WTC11 (cell line): ENCODE measurements around the gene GPD1L. TPM values are rescaled to one million over a fixed set of nuclear protein-coding genes. Genes with fewer than 3 reads are reported as not detected.

Experiments
- ATAC-seq: fragments of 200-7000 bp; cut with Tn5 transposase; 2 replicates; pipeline ENCODE4 v1.10.0; 2021; ENCODE audit warnings: mild to moderate bottlenecking, moderate library complexity
- CTCF ChIA-PET: fragments of 300-600 bp; sonication (Branson Sonifier 250); formaldehyde crosslinking; loops from one replicate; lab custom pipeline; 2021; ENCODE audit warnings: antibody characterized with exemption; lab: Charles Lee
- POLR2A ChIA-PET: fragments of 350-600 bp; sonication (Branson Sonifier 250); formaldehyde crosslinking; loops from one replicate; lab custom pipeline; 2021; ENCODE audit warnings: antibody characterized with exemption; lab: Charles Lee
- DNase-seq: peaks from one replicate; pipeline ENCODE4 v3.0.0; 2021; ENCODE audit warnings: low spot score
- H3K27ac Mint-ChIP-seq: 2 replicates; pipeline ENCODE4 v1.8.0; 2021; ENCODE audit warnings: mixed read lengths
- H3K27me3 Mint-ChIP-seq: 2 replicates; pipeline ENCODE4 v1.8.0; 2021; ENCODE audit warnings: low read depth, mild to moderate bottlenecking, moderate library complexity, mixed read lengths
- H3K36me3 Mint-ChIP-seq: 2 replicates; pipeline ENCODE4 v1.8.0; 2021; ENCODE audit warnings: mixed read lengths
- H3K4me1 Mint-ChIP-seq: 2 replicates; pipeline ENCODE4 v1.8.0; 2022; ENCODE audit warnings: mixed read lengths
- H3K4me3 Mint-ChIP-seq: 2 replicates; pipeline ENCODE4 v1.8.0; 2021; ENCODE audit warnings: mild to moderate bottlenecking, moderate library complexity, mixed read lengths
- H3K9me3 Mint-ChIP-seq: 2 replicates; pipeline ENCODE4 v1.8.0; 2021; ENCODE audit warnings: mixed read lengths
- AFF4 ChIP-seq: sonication (generic); formaldehyde crosslinking; IDR thresholded peaks from 2 replicates; pipeline ENCODE4 v1.8.1; 2023; ENCODE audit warnings: mild to moderate bottlenecking, missing genetic modification reagents, borderline replicate concordance
- EMX1 ChIP-seq: fragments of 250-450 bp; sonication (Bioruptor Pico); IDR thresholded peaks from 2 replicates; pipeline ENCODE4 v1.8.0; 2021; ENCODE audit warnings: mild to moderate bottlenecking
- FOXJ3 ChIP-seq: sonication (generic); formaldehyde crosslinking; IDR thresholded peaks from 2 replicates; pipeline ENCODE4 v1.9.0; 2021; ENCODE audit warnings: missing genetic modification reagents, mild to moderate bottlenecking, borderline replicate concordance
- GTF2I ChIP-seq: fragments of 250-450 bp; sonication (Bioruptor Pico); conservative IDR thresholded peaks from 2 replicates; pipeline ENCODE4 v1.4.0; 2021; ENCODE audit warnings: mild to moderate bottlenecking
- HMGA2 ChIP-seq: fragments of 250-450 bp; sonication (Bioruptor Pico); IDR thresholded peaks from 2 replicates; pipeline ENCODE4 v1.4.0; 2021; ENCODE audit warnings: mild to moderate bottlenecking, moderate library complexity
- MXD4 ChIP-seq: fragments of 250-450 bp; sonication (Bioruptor Pico); IDR thresholded peaks from 2 replicates; pipeline ENCODE4 v1.8.0; 2021; ENCODE audit warnings: mild to moderate bottlenecking, moderate library complexity, borderline replicate concordance
- NFYB ChIP-seq: sonication (generic); formaldehyde crosslinking; conservative IDR thresholded peaks from 2 replicates; pipeline ENCODE4 v1.8.0; 2022; ENCODE audit warnings: low read depth, missing genetic modification reagents
- OVOL2 ChIP-seq: fragments of 250-450 bp; sonication (Bioruptor Pico); IDR thresholded peaks from 2 replicates; pipeline ENCODE4 v1.9.0; 2021; ENCODE audit warnings: mild to moderate bottlenecking, borderline replicate concordance
- SMAD4 ChIP-seq: sonication (generic); formaldehyde crosslinking; IDR thresholded peaks from 2 replicates; pipeline ENCODE4 v1.8.0; 2022; ENCODE audit warnings: mild to moderate bottlenecking, missing genetic modification reagents
- SP1 ChIP-seq: sonication (generic); formaldehyde crosslinking; conservative IDR thresholded peaks from 2 replicates; pipeline ENCODE4 v1.8.1; 2022; ENCODE audit warnings: missing genetic modification reagents
- STAT6 ChIP-seq: sonication (generic); formaldehyde crosslinking; conservative IDR thresholded peaks from 2 replicates; pipeline ENCODE4 v1.8.1; 2023; ENCODE audit warnings: mild to moderate bottlenecking, low read depth, missing genetic modification reagents, moderate library complexity
- TEAD1 ChIP-seq: sonication (generic); formaldehyde crosslinking; IDR thresholded peaks from 2 replicates; pipeline ENCODE4 v1.8.0; 2022; ENCODE audit warnings: mild to moderate bottlenecking, missing genetic modification reagents
- TEAD4 ChIP-seq: sonication (generic); formaldehyde crosslinking; IDR thresholded peaks from 2 replicates; pipeline ENCODE4 v1.8.0; 2022; ENCODE audit warnings: mild to moderate bottlenecking, missing genetic modification reagents
- TP53 ChIP-seq: sonication (generic); formaldehyde crosslinking; IDR thresholded peaks from 2 replicates; pipeline ENCODE4 v1.8.1; 2023; ENCODE audit warnings: mild to moderate bottlenecking, missing genetic modification reagents
- ZBTB21 ChIP-seq: sonication (generic); formaldehyde crosslinking; IDR thresholded peaks from 2 replicates; pipeline ENCODE4 v1.8.1; 2023; ENCODE audit warnings: mild to moderate bottlenecking, missing genetic modification reagents, borderline replicate concordance
- ZNF138 ChIP-seq: sonication (generic); formaldehyde crosslinking; conservative IDR thresholded peaks from 2 replicates; pipeline ENCODE4 v1.8.1; 2022; ENCODE audit warnings: mild to moderate bottlenecking, moderate library complexity, missing genetic modification reagents
- ZNF232 ChIP-seq: sonication (generic); formaldehyde crosslinking; IDR thresholded peaks from 2 replicates; pipeline ENCODE4 v1.8.0; 2022; ENCODE audit warnings: mild to moderate bottlenecking, missing genetic modification reagents
- ZNF317 ChIP-seq: sonication (generic); formaldehyde crosslinking; IDR thresholded peaks from 2 replicates; pipeline ENCODE4 v1.8.1; 2023; ENCODE audit warnings: low read depth, mild to moderate bottlenecking, moderate library complexity, missing genetic modification reagents, borderline replicate concordance
- ZNF396 ChIP-seq: fragments of 250-450 bp; sonication (Bioruptor Pico); IDR thresholded peaks from 2 replicates; pipeline ENCODE4 v1.8.0; 2021; ENCODE audit warnings: mild to moderate bottlenecking, moderate library complexity, borderline replicate concordance
- ZNF671 ChIP-seq: fragments of 250-450 bp; sonication (Bioruptor Pico); IDR thresholded peaks from 2 replicates; pipeline ENCODE4 v1.8.0; 2021; ENCODE audit warnings: mild to moderate bottlenecking
- total RNA-seq: library from RNA; stranded (reverse); gene quantifications from 3 replicates; pipeline ENCODE4 v1.2.3, GENCODE V29; 2021
- TF ChIP-seq, protein P1 (sequence below): sonication (generic); formaldehyde crosslinking; IDR thresholded peaks from 2 replicates; pipeline ENCODE4 v1.8.1; 2023; ENCODE audit warnings: mild to moderate bottlenecking, missing genetic modification reagents, moderate library complexity
- TF ChIP-seq, protein P2 (sequence below): fragments of 250-450 bp; sonication (Bioruptor Pico); IDR thresholded peaks from 2 replicates; pipeline ENCODE4 v1.9.0; 2021; ENCODE audit warnings: mild to moderate bottlenecking, borderline replicate concordance
- TF ChIP-seq, protein P3 (sequence below): sonication (generic); formaldehyde crosslinking; conservative IDR thresholded peaks from 2 replicates; pipeline ENCODE4 v1.8.1; 2022; ENCODE audit warnings: mild to moderate bottlenecking, missing genetic modification reagents

The GPD1L gene
- total RNA-seq, 1 experiment from 2014 or later, result 5.8 TPM

- no peak overlapping the region for H3K4me3 Mint-ChIP-seq
- H3K27me3 Mint-ChIP-seq, result peaks cover 20% of the 10 kb centered on the region
- DNase-seq, result no peak
- H3K4me1 Mint-ChIP-seq, result peaks cover 6% of the 10 kb centered on the region
- no peak overlapping the region for H3K27ac Mint-ChIP-seq
- ChIA-PET POLR2A (interaction anchor here (0.7 kb wide), 1 partner anchor 10 kb away, joined by 4 read pairs; no protein-coding TSS in a partner anchor), CTCF (no interaction called here)
- H3K36me3 Mint-ChIP-seq, result peaks cover 11% of the 10 kb centered on the region
- peaks cover 16% of the 10 kb centered on the region for H3K9me3 Mint-ChIP-seq
- ATAC-seq, result no peak
- TF ChIP-seq, protein P1, sequence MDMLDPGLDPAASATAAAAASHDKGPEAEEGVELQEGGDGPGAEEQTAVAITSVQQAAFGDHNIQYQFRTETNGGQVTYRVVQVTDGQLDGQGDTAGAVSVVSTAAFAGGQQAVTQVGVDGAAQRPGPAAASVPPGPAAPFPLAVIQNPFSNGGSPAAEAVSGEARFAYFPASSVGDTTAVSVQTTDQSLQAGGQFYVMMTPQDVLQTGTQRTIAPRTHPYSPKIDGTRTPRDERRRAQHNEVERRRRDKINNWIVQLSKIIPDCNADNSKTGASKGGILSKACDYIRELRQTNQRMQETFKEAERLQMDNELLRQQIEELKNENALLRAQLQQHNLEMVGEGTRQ (CRISPR knock-in tag), result no peak
- TF ChIP-seq, protein P2, sequence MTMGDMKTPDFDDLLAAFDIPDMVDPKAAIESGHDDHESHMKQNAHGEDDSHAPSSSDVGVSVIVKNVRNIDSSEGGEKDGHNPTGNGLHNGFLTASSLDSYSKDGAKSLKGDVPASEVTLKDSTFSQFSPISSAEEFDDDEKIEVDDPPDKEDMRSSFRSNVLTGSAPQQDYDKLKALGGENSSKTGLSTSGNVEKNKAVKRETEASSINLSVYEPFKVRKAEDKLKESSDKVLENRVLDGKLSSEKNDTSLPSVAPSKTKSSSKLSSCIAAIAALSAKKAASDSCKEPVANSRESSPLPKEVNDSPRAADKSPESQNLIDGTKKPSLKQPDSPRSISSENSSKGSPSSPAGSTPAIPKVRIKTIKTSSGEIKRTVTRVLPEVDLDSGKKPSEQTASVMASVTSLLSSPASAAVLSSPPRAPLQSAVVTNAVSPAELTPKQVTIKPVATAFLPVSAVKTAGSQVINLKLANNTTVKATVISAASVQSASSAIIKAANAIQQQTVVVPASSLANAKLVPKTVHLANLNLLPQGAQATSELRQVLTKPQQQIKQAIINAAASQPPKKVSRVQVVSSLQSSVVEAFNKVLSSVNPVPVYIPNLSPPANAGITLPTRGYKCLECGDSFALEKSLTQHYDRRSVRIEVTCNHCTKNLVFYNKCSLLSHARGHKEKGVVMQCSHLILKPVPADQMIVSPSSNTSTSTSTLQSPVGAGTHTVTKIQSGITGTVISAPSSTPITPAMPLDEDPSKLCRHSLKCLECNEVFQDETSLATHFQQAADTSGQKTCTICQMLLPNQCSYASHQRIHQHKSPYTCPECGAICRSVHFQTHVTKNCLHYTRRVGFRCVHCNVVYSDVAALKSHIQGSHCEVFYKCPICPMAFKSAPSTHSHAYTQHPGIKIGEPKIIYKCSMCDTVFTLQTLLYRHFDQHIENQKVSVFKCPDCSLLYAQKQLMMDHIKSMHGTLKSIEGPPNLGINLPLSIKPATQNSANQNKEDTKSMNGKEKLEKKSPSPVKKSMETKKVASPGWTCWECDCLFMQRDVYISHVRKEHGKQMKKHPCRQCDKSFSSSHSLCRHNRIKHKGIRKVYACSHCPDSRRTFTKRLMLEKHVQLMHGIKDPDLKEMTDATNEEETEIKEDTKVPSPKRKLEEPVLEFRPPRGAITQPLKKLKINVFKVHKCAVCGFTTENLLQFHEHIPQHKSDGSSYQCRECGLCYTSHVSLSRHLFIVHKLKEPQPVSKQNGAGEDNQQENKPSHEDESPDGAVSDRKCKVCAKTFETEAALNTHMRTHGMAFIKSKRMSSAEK (CRISPR knock-in tag), result no peak
- TF ChIP-seq HMGA2 (CRISPR knock-in tag), result no peak
- no peak for TF ChIP-seq OVOL2
- no peak for TF ChIP-seq SP1
- TF ChIP-seq ZNF232 (CRISPR knock-in tag), result no peak
- TF ChIP-seq SMAD4 (CRISPR knock-in tag), result no peak
- no peak for TF ChIP-seq ZNF317 (CRISPR knock-in tag)
- no peak for TF ChIP-seq ZNF396
- no peak for TF ChIP-seq AFF4 (CRISPR knock-in tag)
- no peak for TF ChIP-seq FOXJ3 (CRISPR knock-in tag)
- no peak for TF ChIP-seq TEAD1
- no peak for TF ChIP-seq NFYB (CRISPR knock-in tag)
- TF ChIP-seq EMX1, result no peak
- no peak for TF ChIP-seq GTF2I
Measured at GRCh38 chr3:32111560-32111959, 5.1 kb downstream of the GPD1L start.

GRCh38 chr3:32113566-32113965 lies 7.1 kb downstream of the GPD1L start:
- Mint-ChIP-seq H3K27me3 (peaks cover 2% of the 10 kb centered on the region), H3K4me3 (no peak overlapping the region), H3K27ac (no peak overlapping the region), H3K4me1 (peaks cover 11% of the 10 kb centered on the region), H3K36me3 (peaks cover 11% of the 10 kb centered on the region), H3K9me3 (peaks cover 16% of the 10 kb centered on the region)
- no peak for TF ChIP-seq MXD4 (CRISPR knock-in tag)
- TF ChIP-seq, protein P3, sequence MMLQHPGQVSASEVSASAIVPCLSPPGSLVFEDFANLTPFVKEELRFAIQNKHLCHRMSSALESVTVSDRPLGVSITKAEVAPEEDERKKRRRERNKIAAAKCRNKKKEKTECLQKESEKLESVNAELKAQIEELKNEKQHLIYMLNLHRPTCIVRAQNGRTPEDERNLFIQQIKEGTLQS, result no peak
- TF ChIP-seq ZNF138, result no peak
- TF ChIP-seq EMX1, result no peak
- no peak for TF ChIP-seq SP1
- TF ChIP-seq ZBTB21, result no peak
- TF ChIP-seq STAT6 (CRISPR knock-in tag), result no peak
- TF ChIP-seq ZNF671 (CRISPR knock-in tag), result no peak
- no peak for TF ChIP-seq TP53 (CRISPR knock-in tag)
- TF ChIP-seq TEAD4, result no peak
- no peak for TF ChIP-seq HMGA2 (CRISPR knock-in tag)
- CTCF ChIA-PET, result no interaction called here
- no peak for ATAC-seq
- POLR2A ChIA-PET, result no interaction called here
- no peak for DNase-seq
